ENCODE results near the gene TFCP2L1. TPM values are rescaled to one million over a fixed set of nuclear protein-coding genes. Genes with fewer than 3 reads are reported as not detected.

The TFCP2L1 gene
- total RNA-seq, 1 donor from 2014 or later, result not detected

GRCh38 chr2:121297217-121297830 lies 12.3 kb upstream of the TFCP2L1 start:
- peak; percentile 27 to 32 for DNase-seq (ENCODE audit: low read depth in 2 of 2)

GRCh38 chr2:121295911-121296650 lies 11.1 kb upstream of the TFCP2L1 start:
- DNase-seq (ENCODE audit: low read depth in 2 of 2), result no peak

GRCh38 chr2:121294881-121295840 lies 10.2 kb upstream of the TFCP2L1 start:
- DNase-seq (ENCODE audit: low read depth in 2 of 2), result no peak

DNA sequence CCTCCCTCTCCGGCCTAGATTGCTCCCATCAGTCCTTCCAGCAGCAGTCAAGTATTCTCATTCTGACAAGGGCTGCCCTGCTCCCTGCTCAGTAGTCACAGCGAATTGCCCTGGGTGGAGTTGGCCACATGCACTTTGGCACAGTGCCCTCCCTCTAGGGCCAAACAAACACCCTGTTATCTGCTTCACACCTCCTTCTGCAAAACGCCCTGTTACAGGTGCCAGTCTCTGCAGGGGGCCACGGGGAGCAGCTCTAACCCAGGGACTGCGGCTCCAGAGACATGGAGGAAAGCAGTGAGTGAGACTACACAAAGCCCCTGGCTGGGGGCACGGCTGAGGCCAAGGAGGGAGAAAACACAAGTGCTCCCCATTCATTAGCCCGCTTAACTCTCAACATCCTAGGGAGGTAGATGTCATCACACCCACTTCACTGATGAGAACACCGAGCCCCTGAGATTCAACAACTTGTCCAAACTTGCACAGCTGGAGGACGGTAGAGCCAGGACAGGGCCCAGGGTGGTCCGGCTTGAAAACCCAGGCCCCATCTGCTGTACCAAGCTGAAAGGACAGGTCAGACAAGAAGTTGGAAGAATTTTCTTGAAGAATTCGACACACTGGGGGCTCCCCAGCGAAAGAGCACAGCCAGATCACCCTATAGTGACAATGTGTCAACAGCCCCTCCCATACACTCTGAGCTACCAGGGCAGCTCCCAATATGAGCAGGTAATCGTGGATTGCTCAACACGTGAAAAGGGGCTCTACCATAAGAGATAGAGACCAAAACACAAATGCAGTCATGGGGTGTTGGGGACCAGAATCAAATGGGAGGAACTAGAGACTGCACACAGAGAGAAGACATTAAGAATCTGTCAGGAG lies 8.7 kb upstream of the TFCP2L1 start:
- DNase-seq (ENCODE audit: low read depth in 2 of 2), result no peak

GRCh38 chr2:121291251-121291580 lies 6.2 kb upstream of the TFCP2L1 start:
- DNase-seq (ENCODE audit: low read depth in 2 of 2), result no peak

DNA sequence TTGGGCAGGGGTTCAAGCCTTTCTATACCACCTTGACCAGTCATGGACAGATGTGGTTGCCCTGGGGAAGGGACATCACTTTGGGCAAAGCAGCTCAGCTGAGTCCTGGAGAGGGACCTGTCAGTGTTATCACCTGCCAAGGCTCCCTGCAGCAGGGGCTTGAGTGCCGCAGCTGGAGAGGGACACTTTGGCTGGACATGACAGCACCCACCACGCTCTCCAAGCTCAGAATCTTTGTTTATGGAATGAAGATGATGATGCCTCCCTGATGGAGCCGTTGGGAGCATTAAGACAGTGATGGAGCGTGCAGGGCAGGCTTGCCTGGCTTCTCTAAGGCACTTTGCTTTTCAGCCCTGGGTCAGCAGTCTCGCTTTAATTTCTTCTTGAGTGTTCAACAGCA lies 4.3 kb upstream of the TFCP2L1 start:
- DNase-seq (ENCODE audit: low read depth in 2 of 2), result no peak

DNA sequence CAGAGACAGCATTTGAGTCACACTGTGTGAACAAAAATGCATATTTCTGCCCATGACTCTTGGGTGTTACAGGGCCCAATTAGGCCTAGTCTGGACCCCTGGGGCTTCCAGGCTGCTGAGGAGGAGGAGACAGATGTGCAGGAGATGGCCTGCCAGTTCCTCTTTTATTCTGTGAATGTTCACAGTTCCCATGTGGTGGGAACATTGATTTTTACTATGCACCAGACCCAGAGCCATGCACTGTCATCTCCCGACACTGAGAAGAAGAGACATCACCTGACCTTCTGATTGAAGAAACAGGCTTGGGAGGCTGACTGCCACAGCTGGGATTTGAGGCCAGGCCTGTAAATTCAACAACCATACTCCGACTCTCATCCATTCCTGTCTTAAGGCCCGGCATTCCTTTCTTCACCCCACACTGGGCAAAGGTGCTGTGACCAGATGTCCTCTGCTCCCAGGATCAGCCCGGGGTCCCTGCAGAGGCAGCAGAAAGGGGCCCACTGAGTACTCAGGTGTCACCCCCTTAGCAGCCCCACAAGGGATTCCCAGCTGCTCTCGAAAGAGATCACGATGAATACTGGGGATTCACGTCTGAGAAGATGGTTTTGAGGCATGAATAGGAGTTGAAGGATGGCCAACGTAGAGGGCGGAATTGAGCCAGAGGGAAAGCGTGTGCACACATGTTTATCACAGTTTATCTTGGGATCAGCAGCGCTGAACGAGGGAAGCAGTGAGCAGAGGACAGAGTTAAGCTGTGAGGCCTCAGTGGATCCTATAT lies 3.6 kb upstream of the TFCP2L1 start:
- no peak for DNase-seq (ENCODE audit: low read depth in 2 of 2)

DNA sequence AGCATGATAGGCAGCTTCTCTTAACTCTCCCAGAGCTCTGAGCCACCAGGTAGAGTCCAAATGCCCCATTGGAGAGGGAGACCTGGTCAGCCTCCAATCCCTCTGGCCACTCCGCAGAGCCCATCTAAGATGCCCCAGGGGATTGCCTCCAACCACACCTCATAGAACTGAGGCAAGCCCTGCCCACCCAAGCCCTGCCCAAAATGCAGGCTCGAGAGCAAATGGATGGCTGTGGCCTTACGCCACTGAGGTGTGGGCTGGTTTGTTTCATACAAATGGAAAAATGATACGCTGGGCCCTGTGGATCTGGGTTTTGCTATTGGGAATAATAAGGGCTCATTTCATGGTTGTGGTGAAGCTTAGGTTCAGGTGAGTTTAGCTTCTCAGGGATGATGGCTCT lies 3.0 kb upstream of the TFCP2L1 start:
- DNase-seq (ENCODE audit: low read depth in 2 of 2), result no peak

- DNase-seq (ENCODE audit: low read depth in 2 of 2), result no peak
Measured at GRCh38 chr2:121287146-121287798, 2.3 kb upstream of the TFCP2L1 start.

GRCh38 chr2:121286506-121286905 lies 1.5 kb upstream of the TFCP2L1 start:
- DNase-seq (ENCODE audit: low read depth in 2 of 2), result no peak

GRCh38 chr2:121285926-121286325 lies 924 bp upstream of the TFCP2L1 start:
- DNase-seq (ENCODE audit: low read depth in 2 of 2), result no peak

- no peak for DNase-seq (ENCODE audit: low read depth in 2 of 2)
Measured at GRCh38 chr2:121283670-121284462, 1.1 kb downstream of the TFCP2L1 start.

GRCh38 chr2:121282800-121283385 lies 2.1 kb downstream of the TFCP2L1 start:
- DNase-seq (ENCODE audit: low read depth in 2 of 2), result no peak

GRCh38 chr2:121281694-121282093 lies 3.3 kb downstream of the TFCP2L1 start:
- DNase-seq (ENCODE audit: low read depth in 2 of 2), result no peak

DNA sequence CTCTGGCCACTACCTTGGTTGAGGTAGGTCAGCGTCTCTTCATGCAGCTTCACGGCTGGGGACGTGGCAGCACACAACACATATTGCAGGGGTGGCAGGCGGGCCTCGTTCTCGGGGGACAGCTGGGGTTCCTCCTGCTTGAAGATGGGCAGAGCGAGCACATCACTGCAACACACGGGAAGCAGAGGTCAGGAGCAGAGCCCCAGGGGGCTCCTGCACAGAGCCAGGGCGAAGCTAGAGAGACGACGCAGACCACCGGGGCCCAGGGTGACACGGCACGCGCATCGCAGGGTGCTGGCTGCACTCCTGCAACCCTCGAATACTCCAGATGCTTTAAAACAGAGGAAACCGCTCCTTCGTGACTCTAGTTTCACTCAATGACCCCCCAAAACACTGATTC lies 3.9 kb downstream of the TFCP2L1 start:
- no peak for DNase-seq (ENCODE audit: low read depth in 2 of 2)

- DNase-seq (ENCODE audit: low read depth in 2 of 2), result no peak
Measured at GRCh38 chr2:121279476-121280220, 5.4 kb downstream of the TFCP2L1 start.

DNA sequence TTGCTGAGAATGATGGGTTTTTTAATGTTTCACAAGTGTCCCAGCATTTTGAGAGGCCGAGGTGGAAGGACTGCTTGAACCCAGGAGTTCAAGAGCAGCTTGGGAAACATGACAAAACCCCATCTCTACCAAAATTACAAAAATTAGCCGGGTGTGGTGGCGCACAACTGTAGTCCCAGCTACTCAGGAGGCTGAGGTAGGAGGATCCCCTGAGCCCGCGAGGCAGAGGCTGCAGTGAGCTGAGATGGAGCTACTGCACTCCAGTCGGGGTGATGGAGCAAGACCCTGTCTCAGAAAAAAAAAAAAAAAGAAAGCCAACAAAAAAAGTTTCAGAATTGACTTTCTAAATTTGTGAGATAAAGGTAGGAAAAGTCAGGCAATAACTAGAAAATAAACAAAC lies 8.7 kb downstream of the TFCP2L1 start:
- DNase-seq (ENCODE audit: low read depth in 2 of 2), result no peak

GRCh38 chr2:121273116-121273515 lies 11.9 kb downstream of the TFCP2L1 start:
- no peak for DNase-seq (ENCODE audit: low read depth in 2 of 2)
